Measurements from ENCODE around the gene PRKG1. TPM values are rescaled to one million over a fixed set of nuclear protein-coding genes. Genes with fewer than 3 reads are reported as not detected.

Gene PRKG1
- total and polyA plus RNA-seq, 2 of the 4 experiments (the other 2 are of a cell fraction), result 3.5 to 18.3 TPM

DNA sequence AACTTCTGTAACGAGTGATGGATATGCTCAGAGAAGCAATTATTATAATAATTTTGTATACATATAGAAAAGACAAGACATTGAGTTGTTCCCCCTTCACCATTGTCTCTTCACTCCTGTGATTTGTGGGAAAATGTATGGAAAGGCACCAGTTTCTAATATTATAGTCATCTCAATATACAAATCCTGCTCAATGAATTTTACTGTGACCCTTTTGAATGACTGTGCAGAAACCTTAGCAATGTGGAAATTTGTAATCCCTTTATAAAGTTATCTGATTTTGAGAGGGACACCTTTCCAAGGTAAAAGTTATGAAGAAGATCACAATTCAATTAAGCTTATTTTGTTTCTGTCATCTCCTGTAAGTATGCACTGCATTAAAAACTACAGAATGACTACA is 1165.5 kb downstream of the PRKG1 start:
- BruUV-seq (replicated peaks), result no TSS peak
- POLR2A ChIA-PET (ENCODE audit: unreplicated experiment), result no interaction called here
- no peak for DNase-seq

More for the DNA sequence above, 1165.5 kb downstream of the PRKG1 start:
- Histone ChIP-seq H3K23ac (ENCODE audit: low read depth, low read length) (no peak overlapping the region), H3K14ac (replicated peaks; ENCODE audit: low read depth, low read length) (no peak overlapping the region), H3K9me3 (ENCODE audit: control insufficient read depth, insufficient read depth, low read length) (no peaks in the 10 kb centered on the region), H2BK5ac (ENCODE audit: low read depth, low read length, poor library complexity, severe bottlenecking) (no peak overlapping the region), H2AFZ (replicated peaks; ENCODE audit: low read length, poor library complexity) (no peak overlapping the region), H3K27me3 (ENCODE audit: control insufficient read depth, insufficient read depth, low read length) (no peaks in the 10 kb centered on the region), H3K4me1 (ENCODE audit: control insufficient read depth, insufficient read depth, low read length) (no peaks in the 10 kb centered on the region), H3K4me2 (ENCODE audit: low read depth, low read length) (no peak overlapping the region), H4K5ac (ENCODE audit: low read depth, low read length) (no peak overlapping the region), H3K9me1 (ENCODE audit: insufficient read depth, low read length) (no peaks in the 10 kb centered on the region), H2BK15ac (ENCODE audit: low read depth, low read length) (no peak overlapping the region), H3K9ac (ENCODE audit: low read depth, low read length) (no peak overlapping the region), H2BK120ac (ENCODE audit: low read depth, low read length) (no peak overlapping the region), H4K20me1 (ENCODE audit: insufficient read depth, low read length) (no peaks in the 10 kb centered on the region), H2AK5ac (ENCODE audit: low read depth, low read length) (no peak overlapping the region), H3K18ac (ENCODE audit: low read depth, low read length) (no peak overlapping the region), H3K79me1 (ENCODE audit: low read depth in 1 of 2, low read length in 2 of 2) (no peaks in the 10 kb centered on the region), H3K4me3 (ENCODE audit: insufficient read depth, low read depth, low read length) (no peak overlapping the region), H3K4ac (ENCODE audit: low read depth, low read length) (no peak overlapping the region), H2AK9ac (replicated peaks; ENCODE audit: low read depth, low read length, poor library complexity) (no peak overlapping the region), H4K91ac (ENCODE audit: insufficient read depth, low read depth, low read length) (no peak overlapping the region), H3K27ac (ENCODE audit: insufficient read depth, low read length) (no peak overlapping the region), H2BK20ac (ENCODE audit: low read depth, low read length) (no peak overlapping the region), H4K8ac (ENCODE audit: low read depth in 2 of 2, low read length in 2 of 2) (no peak overlapping the region), H3K56ac (ENCODE audit: extremely low read depth, insufficient read depth, low read length) (no peak overlapping the region), H3K36me3 (ENCODE audit: control insufficient read depth, insufficient read depth, low read length) (no peaks in the 10 kb centered on the region)
- dilution Hi-C loops (cut with HindIII; ENCODE audit: low sequenced_read_pairs, unreplicated experiment) (no loop called here), intact Hi-C loops (cut with micrococcal nuclease) (no loop called here), in situ Hi-C loops (cut with MboI; ENCODE audit: low sequenced_read_pairs) (no loop called here)
- WGBS, 2 experiments (ENCODE audit: extremely low coverage in 2 of 2, insufficient read length in 1 of 2), result no CpG with 5 or more reads among the region's 1 CpG
- TF ChIP-seq CHD1 (IDR thresholded peaks at IDR 0.05; ENCODE audit: low read depth, low read length) (no peak), RFX5 (IDR thresholded peaks at IDR 0.05; ENCODE audit: low read depth, low read length) (no peak), RCOR1 (IDR thresholded peaks at IDR 0.05; ENCODE audit: insufficient replicate concordance, low read length) (no peak), USF2 (IDR thresholded peaks at IDR 0.05; ENCODE audit: low read depth, low read length) (no peak), MAFK (IDR thresholded peaks at IDR 0.05; ENCODE audit: low read depth, low read length) (no peak), SMC3 (IDR thresholded peaks at IDR 0.05; ENCODE audit: low read depth, low read length) (no peak), NFE2L2 (IDR thresholded peaks at IDR 0.05; ENCODE audit: low read depth, low read length) (peak; percentile 31; the same call in 1 of the 2 replicates)
- CTCF ChIA-PET, result no interaction called here
- ATAC-seq (ENCODE audit: low read depth), result no peak
